Measurements from ENCODE around the gene IRAG1.

Gene IRAG1

DNA sequence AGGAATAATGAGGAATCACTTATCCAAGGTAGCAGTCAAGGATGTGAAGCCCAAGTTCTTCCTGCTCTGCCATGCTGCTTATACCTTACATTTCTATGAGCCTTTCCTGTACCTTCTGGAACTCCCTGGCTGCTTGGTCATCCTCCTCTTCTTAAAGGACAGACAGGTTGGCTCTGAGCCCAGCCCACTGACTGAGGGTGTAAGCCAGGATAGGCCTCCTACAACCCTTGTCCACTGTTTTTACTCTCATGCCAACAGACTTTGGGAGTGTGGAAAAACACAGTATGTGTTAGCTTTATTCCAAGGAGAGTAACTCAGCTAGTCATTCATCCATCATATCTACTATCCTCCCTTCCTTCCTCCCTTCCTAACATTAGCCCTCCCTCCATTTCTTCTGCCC lies 47.5 kb downstream of the IRAG1 start:
- no peak for DNase-seq (ENCODE audit: low read depth)

- DNase-seq (ENCODE audit: low read depth), result no peak
These were observed 48.3 kb downstream of the IRAG1 start for GRCh38 chr11:10645212-10645795.
